ENCODE results near the gene KY. TPM values are rescaled to one million over a fixed set of nuclear protein-coding genes. Genes with fewer than 3 reads are reported as not detected.

Gene KY
- total and polyA plus RNA-seq, 2 donors (not counting 1 experiment from before 2014, with no cell fraction given): not detected

GRCh38 chr3:134621854-134622253, 29.0 kb downstream of the KY start:
- no peak overlapping the region for H2AFZ ChIP-seq (ENCODE audit: insufficient read depth, low read depth, low read length, poor library complexity, severe bottlenecking)
- DNase-seq (no peak), ATAC-seq (ENCODE audit: low read depth) (no peak)
- H3K27ac ChIP-seq (ENCODE audit: low read length in 2 of 2): no peak overlapping the region
- no peaks in the 10 kb centered on the region for H3K27me3 Mint-ChIP-seq
- ChIA-PET POLR2A (no interaction called here), CTCF (no interaction called here)
- H4K20me1 ChIP-seq (ENCODE audit: control insufficient read depth, insufficient read depth, low read length, poor library complexity, severe bottlenecking): no peaks in the 10 kb centered on the region
- peaks cover 0 to 4% (median 0%) of the 10 kb centered on the region in 3 donors for H3K9me3 ChIP-seq (ENCODE audit: control extremely low read depth in 1 of 3, control insufficient read depth in 2 of 3, insufficient read depth in 1 of 3, low read length in 2 of 3)
- TF ChIP-seq CTCF (IDR thresholded peaks at IDR 0.05): no peak
- no peak for TF ChIP-seq EZH2 (IDR thresholded peaks at IDR 0.05; ENCODE audit: borderline replicate concordance, insufficient read depth, low read depth, low read length, poor library complexity, severe bottlenecking)
- WGBS (ENCODE audit: insufficient coverage): no CpG with 5 or more reads among the region's 3 CpGs
- no peak overlapping the region for H3K4me3 ChIP-seq (ENCODE audit: control extremely low read depth in 1 of 5, extremely low read depth in 1 of 5, insufficient read depth in 1 of 5, low read depth in 2 of 5, low read length in 4 of 5)
- H3K27me3 ChIP-seq (replicated peaks in 1 of 4; ENCODE audit: control extremely low read depth in 1 of 4, control insufficient read depth in 3 of 4, insufficient read depth in 4 of 4, low read length in 3 of 4): no peaks in the 10 kb centered on the region
- H3K79me2 ChIP-seq (ENCODE audit: control insufficient read depth, insufficient read depth, low read length): no peaks in the 10 kb centered on the region
- no peaks in the 10 kb centered on the region for H3K4me1 Mint-ChIP-seq
- no peaks in the 10 kb centered on the region for H3K9me3 Mint-ChIP-seq (ENCODE audit: insufficient read depth)
- H3K36me3 ChIP-seq (replicated peaks in 1 of 2; ENCODE audit: control extremely low read depth in 1 of 2, control insufficient read depth in 1 of 2, extremely low read depth in 1 of 2, insufficient read depth in 2 of 2, low read length in 1 of 2): no peaks in the 10 kb centered on the region
- H3K9ac ChIP-seq (ENCODE audit: low read length): no peak overlapping the region
- H3K27ac Mint-ChIP-seq: no peak overlapping the region
- no peak overlapping the region for H3K4me2 ChIP-seq (replicated peaks; ENCODE audit: low read depth, low read length, poor library complexity, severe bottlenecking)
- H3K4me1 ChIP-seq (ENCODE audit: control insufficient read depth in 2 of 2, insufficient read depth in 2 of 2, low read length in 2 of 2): no peaks in the 10 kb centered on the region
- intact Hi-C loops (cut with micrococcal nuclease): no loop called here
- no peak overlapping the region for H3K4me3 Mint-ChIP-seq

- no peak overlapping the region for H3K27ac Mint-ChIP-seq
- no peaks in the 10 kb centered on the region for H3K79me2 ChIP-seq (ENCODE audit: control insufficient read depth, insufficient read depth, low read length)
- ChIA-PET CTCF (no interaction called here), POLR2A (no interaction called here)
- no peaks in the 10 kb centered on the region for H3K27me3 Mint-ChIP-seq
- H3K9ac ChIP-seq (ENCODE audit: low read length): no peak overlapping the region
- no peaks in the 10 kb centered on the region for H3K4me1 ChIP-seq (ENCODE audit: control insufficient read depth in 2 of 2, insufficient read depth in 2 of 2, low read length in 2 of 2)
- H2AFZ ChIP-seq (ENCODE audit: insufficient read depth, low read depth, low read length, poor library complexity, severe bottlenecking): no peak overlapping the region
- intact Hi-C loops (cut with micrococcal nuclease): no loop called here
- DNase-seq (no peak), ATAC-seq (ENCODE audit: low read depth) (no peak)
- no peak overlapping the region for H3K4me2 ChIP-seq (replicated peaks; ENCODE audit: low read depth, low read length, poor library complexity, severe bottlenecking)
- H3K36me3 ChIP-seq (replicated peaks in 1 of 2; ENCODE audit: control extremely low read depth in 1 of 2, control insufficient read depth in 1 of 2, extremely low read depth in 1 of 2, insufficient read depth in 2 of 2, low read length in 1 of 2): no peaks in the 10 kb centered on the region
- H3K4me3 Mint-ChIP-seq: no peak overlapping the region
- H4K20me1 ChIP-seq (ENCODE audit: control insufficient read depth, insufficient read depth, low read length, poor library complexity, severe bottlenecking): no peaks in the 10 kb centered on the region
- H3K27me3 ChIP-seq (replicated peaks in 1 of 4; ENCODE audit: control extremely low read depth in 1 of 4, control insufficient read depth in 3 of 4, insufficient read depth in 4 of 4, low read length in 3 of 4): no peaks in the 10 kb centered on the region
- peaks cover 0 to 4% (median 0%) of the 10 kb centered on the region in 3 donors for H3K9me3 ChIP-seq (ENCODE audit: control extremely low read depth in 1 of 3, control insufficient read depth in 2 of 3, insufficient read depth in 1 of 3, low read length in 2 of 3)
- H3K4me3 ChIP-seq (ENCODE audit: control extremely low read depth in 1 of 5, extremely low read depth in 1 of 5, insufficient read depth in 1 of 5, low read depth in 2 of 5, low read length in 4 of 5): no peak overlapping the region
- no peak for TF ChIP-seq EZH2 (IDR thresholded peaks at IDR 0.05; ENCODE audit: borderline replicate concordance, insufficient read depth, low read depth, low read length, poor library complexity, severe bottlenecking)
- TF ChIP-seq CTCF (IDR thresholded peaks at IDR 0.05): no peak
- 77% methylated on average over 4 of the region's 5 CpGs for WGBS (ENCODE audit: insufficient coverage)
- no peak overlapping the region for H3K27ac ChIP-seq (ENCODE audit: low read length in 2 of 2)
- H3K4me1 Mint-ChIP-seq: no peaks in the 10 kb centered on the region
- H3K9me3 Mint-ChIP-seq (ENCODE audit: insufficient read depth): no peaks in the 10 kb centered on the region
Measured at GRCh38 chr3:134620476-134621115, 30.2 kb downstream of the KY start.

All from B cell (primary cell).